22Rv1 (cell line): ENCODE results near the gene TSPO2.

Experiments
- H3K27ac ChIP-seq: fragments of 450-650 bp; 2 replicates; pipeline ENCODE4 v1.5.1; 2017
- CTCF ChIP-seq: fragments of 450-650 bp; IDR thresholded peaks from 2 replicates; pipeline ENCODE4 v1.5.1; 2017; ENCODE audit warnings: mild to moderate bottlenecking
- ZFX ChIP-seq: fragments of 450-650 bp; IDR thresholded peaks from 2 replicates; pipeline ENCODE4 v1.6.1; 2017; ENCODE audit warnings: antibody characterized with exemption, borderline replicate concordance

TSPO2 gene

GRCh38 chr6:41047306-41047705 lies 5.0 kb downstream of the TSPO2 start:
- TF ChIP-seq ZFX (no peak), CTCF (no peak)

DNA sequence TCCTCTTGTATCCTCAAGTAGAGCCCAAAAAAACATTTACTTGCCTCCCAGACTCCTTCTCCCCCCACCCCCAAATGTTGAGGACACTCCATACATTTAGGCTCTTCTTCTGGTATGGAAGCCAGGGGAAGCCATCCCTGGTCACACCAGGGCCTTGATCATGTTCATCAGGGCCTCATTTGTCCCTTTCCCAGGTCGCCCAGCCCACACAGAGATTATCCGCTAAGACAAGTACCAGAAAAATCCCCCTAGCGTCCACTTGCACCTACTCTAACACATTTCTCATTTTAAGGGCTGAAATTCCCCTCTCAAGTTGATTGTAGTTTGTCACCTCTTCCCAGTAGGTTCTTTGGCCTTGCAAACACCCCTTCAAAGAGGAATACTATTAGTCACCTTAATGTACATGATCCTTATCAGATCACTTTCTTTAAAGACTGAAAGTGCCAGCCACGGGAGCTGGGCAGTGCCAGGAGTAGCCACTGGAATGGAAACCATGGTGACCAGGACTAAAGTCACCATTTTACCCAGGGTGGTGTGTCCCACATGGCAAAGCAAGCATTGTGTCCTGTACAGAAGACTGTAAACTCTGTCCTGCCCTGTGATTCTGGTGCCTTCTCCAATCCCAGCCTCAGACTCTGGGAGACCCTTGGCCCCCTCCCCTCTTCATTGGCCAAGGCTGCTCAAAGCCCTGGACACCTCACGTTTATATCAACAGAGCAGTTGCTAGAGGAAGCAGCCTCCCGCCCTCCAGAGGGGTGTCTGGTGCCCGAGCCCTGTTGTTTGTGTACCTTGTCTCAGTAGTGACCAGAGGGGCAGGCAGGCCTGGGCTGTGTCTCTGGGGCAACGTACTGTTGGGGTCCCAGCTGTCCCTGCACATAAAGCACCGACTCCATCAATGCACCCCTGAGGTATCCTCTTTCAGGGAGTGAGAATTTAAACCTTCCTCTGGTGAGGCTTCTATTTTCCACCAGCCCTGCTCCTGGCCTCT lies 5.8 kb downstream of the TSPO2 start:
- TF ChIP-seq CTCF (no peak), ZFX (no peak)
- no peak overlapping the region for H3K27ac ChIP-seq

More at GRCh38 chr6:41047306-41047705, 5.0 kb downstream of the TSPO2 start:
- H3K27ac ChIP-seq: no peak overlapping the region

GRCh38 chr6:41049521-41049920 lies 7.3 kb downstream of the TSPO2 start:
- no peak overlapping the region for H3K27ac ChIP-seq
- no peak for TF ChIP-seq CTCF
- TF ChIP-seq ZFX: no peak

DNA sequence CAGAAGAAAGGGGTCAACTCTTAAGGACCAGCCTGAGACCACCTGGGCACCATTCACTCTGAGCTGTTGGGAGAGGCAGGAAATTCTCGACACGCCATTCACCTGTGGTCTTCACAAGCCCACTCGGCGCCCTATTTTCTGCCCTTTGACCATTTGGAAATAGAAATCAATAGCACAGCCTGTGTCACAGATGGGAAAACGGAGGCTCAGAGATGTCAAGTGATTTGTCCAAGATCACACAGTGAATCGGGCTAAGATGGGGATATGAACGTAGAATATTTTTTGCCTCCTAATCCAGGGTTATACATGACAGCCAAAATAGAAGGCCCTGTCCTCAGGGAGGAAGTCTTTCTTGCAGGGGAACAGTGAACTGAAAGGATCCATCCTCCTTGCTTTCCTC lies 7.7 kb downstream of the TSPO2 start:
- TF ChIP-seq ZFX (no peak), CTCF (no peak)
- no peak overlapping the region for H3K27ac ChIP-seq

DNA sequence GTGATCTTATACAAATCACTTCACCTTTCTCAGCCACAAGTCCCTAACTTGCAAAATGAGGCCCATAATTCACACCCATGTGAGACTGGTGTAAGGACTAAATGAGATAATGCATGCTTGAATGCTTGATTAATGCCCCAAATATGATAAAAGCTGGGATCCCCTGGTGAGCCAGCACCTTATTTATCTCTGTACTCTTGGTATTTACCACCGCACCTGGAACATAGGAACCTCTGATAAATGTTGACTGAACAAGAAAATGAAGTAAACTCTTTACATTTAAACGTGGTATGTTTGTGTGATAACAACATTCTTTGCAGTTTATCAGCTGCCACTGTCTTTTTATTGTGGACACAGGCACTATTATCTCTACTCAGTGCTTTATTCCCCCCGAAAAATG lies 8.3 kb downstream of the TSPO2 start:
- no peak overlapping the region for H3K27ac ChIP-seq
- no peak for TF ChIP-seq CTCF
- TF ChIP-seq ZFX: no peak

DNA sequence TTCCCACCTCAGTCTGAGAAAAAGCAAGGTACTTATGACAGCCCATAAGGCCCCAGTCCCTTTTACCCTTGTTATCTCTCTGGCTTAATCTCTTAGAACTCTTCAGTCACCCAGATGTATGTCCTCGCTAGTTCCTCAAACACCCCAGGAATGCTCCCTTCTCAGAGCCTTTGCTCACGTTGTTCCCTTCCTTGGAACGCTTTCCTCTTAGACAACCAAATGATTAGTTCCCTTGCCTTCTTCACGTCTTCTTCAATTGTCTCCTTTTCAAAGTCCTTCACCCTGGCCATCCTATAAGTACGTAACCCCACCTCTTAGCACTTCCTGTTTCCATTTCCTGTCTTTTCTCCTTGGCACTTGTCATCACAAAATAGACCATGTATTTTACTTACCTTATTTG lies 9.6 kb downstream of the TSPO2 start:
- H3K27ac ChIP-seq: no peak overlapping the region
- TF ChIP-seq ZFX (no peak), CTCF (no peak)

DNA sequence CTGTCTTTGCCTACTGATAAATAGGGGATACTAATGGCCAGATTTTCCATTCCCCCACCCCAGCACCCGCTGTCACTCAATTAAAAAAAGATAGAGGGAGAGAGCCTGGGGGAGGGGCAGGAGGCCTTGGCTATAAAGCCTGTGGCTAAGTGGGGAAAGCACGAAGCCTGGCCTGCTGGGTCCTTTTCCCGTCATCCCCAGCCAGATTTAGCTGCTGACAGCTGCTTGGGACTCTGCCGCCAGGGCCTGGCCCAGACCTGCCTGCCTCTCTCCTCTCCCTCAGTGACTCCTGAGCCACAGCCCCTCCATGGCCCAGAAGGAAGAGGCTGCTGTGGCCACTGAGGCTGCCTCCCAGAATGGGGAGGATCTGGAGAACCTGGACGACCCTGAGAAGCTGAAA lies 10.8 kb downstream of the TSPO2 start, which contains the start of gene APOBEC2:
Gene APOBEC2 (plus strand): TSS at position 162 of the 400 bp plus-strand sequence. CDS start 146 bp downstream, at position 308.
- H3K27ac ChIP-seq: no peak within 1 kb of the TSS
- TF ChIP-seq CTCF (no peak), ZFX (no peak)
